Loucy (cell line): ENCODE data around the gene STX8.

Experiments used
- CTCF ChIP-seq: fragments of 200-600 bp; sonication (generic); conservative IDR thresholded peaks from 2 replicates; pipeline ENCODE4 v1.5.1; 2014; ENCODE audit warnings: mild to moderate bottlenecking, antibody characterized with exemption, low read length
- EZH2phosphoT487 ChIP-seq: fragments of 200-600 bp; IDR thresholded peaks from 2 replicates; pipeline ENCODE4 v1.6.1; 2018; ENCODE audit warnings: antibody characterized with exemption, mild to moderate bottlenecking, moderate library complexity, borderline replicate concordance

GRCh38 chr17:9269350-9270035, 306.1 kb downstream of the STX8 start:
- TF ChIP-seq CTCF = no peak
- no peak for TF ChIP-seq EZH2phosphoT487
